H1 (cell line): ENCODE measurements around the gene SLC1A4. TPM values are rescaled to one million over a fixed set of nuclear protein-coding genes. Genes with fewer than 3 reads are reported as not detected.

Experiments
- CTCF ChIA-PET: fragments of 300-600 bp; sonication (Branson Sonifier 250); formaldehyde crosslinking; loops from one replicate; lab custom pipeline; 2021; ENCODE audit not compliant: partially characterized antibody; lab: Charles Lee
- POLR2A ChIA-PET: fragments of 300-600 bp; sonication (Branson Sonifier 250); formaldehyde crosslinking; loops from one replicate; lab custom pipeline; 2021; ENCODE audit warnings: inconsistent platforms; ENCODE audit not compliant: partially characterized antibody; lab: Charles Lee
- DNase-seq, 2 experiments: peaks; one replicate each; pipeline versions ENCODE4 v3.0.0 to v3.0.0-alpha.2; 2010 to 2022; ENCODE audit warnings: low spot score in 2 of 2, low read depth in 1 of 2, mixed read lengths in 1 of 2
- FAIRE-seq: peaks from 2 replicates; lab custom pipeline; 2011; peaks lifted over from hg19 to GRCh38; lab: Jason Lieb, UNC
- H2AFZ ChIP-seq: 2 replicates; pipeline ENCODE4 v1.8.1; 2012; ENCODE audit warnings: low read length, inconsistent platforms
- H2AK5ac ChIP-seq: 2 replicates; pipeline ENCODE4 v1.6.1; 2013; ENCODE audit warnings: low read depth, low read length
- H2BK120ac ChIP-seq: replicated peaks from 2 replicates; pipeline ENCODE3; 2013; ENCODE audit warnings: low read depth, low read length, inconsistent platforms
- H2BK12ac ChIP-seq: 2 replicates; pipeline ENCODE4 v1.6.1; 2013; ENCODE audit warnings: low read depth, low read length
- H2BK15ac ChIP-seq: 2 replicates; pipeline ENCODE4 v1.6.1; 2013; ENCODE audit warnings: low read length
- H2BK20ac ChIP-seq: 2 replicates; pipeline ENCODE4 v1.6.1; 2013; ENCODE audit warnings: low read length
- H2BK5ac ChIP-seq: 2 replicates; pipeline ENCODE4 v1.6.1; 2013; ENCODE audit warnings: low read depth, low read length
- H3K14ac ChIP-seq: 2 replicates; pipeline ENCODE4 v1.6.1; 2013; ENCODE audit warnings: inconsistent platforms; ENCODE audit not compliant: insufficient read length
- H3K18ac ChIP-seq: 2 replicates; pipeline ENCODE4 v1.6.1; 2013; ENCODE audit warnings: low read length; ENCODE audit errors: extremely low read depth
- H3K23ac ChIP-seq: 2 replicates; pipeline ENCODE4 v1.6.1; 2013; ENCODE audit warnings: inconsistent platforms; ENCODE audit not compliant: insufficient read length
- H3K23me2 ChIP-seq: 2 replicates; pipeline ENCODE4 v1.6.1; 2013; ENCODE audit warnings: low read depth, low read length
- H3K27ac ChIP-seq: 2 replicates; pipeline ENCODE4 v1.6.1; 2011; ENCODE audit warnings: low read depth, low read length, inconsistent platforms
- H3K27me3 ChIP-seq, 4 experiments: replicated peaks in 1 of 4; 1 replicate in 1 of 4; 2 replicates in 3 of 4; pipeline versions ENCODE4 v1.6.1 to v1.8.1; 2011 to 2013; ENCODE audit warnings: low read length in 3 of 4, mild to moderate bottlenecking in 3 of 4, inconsistent platforms in 2 of 4, mixed read lengths in 2 of 4, moderate library complexity in 1 of 4; ENCODE audit not compliant: control insufficient read depth in 3 of 4, insufficient read depth in 3 of 4; ENCODE audit errors: extremely low read depth in 1 of 4
- H3K36me3 ChIP-seq, 4 experiments: 2 replicates each; pipeline versions ENCODE4 v1.6.1 to v1.8.1; 2011 to 2013; ENCODE audit warnings: mild to moderate bottlenecking in 4 of 4, low read length in 3 of 4, moderate library complexity in 2 of 4, control low read depth in 1 of 4, inconsistent platforms in 1 of 4; ENCODE audit not compliant: insufficient read depth in 4 of 4, control insufficient read depth in 2 of 4
- H3K4ac ChIP-seq: replicated peaks from 2 replicates; pipeline ENCODE3; 2013; ENCODE audit warnings: low read length, low read depth, mixed read lengths, inconsistent platforms; ENCODE audit not compliant: insufficient read length
- H3K4me1 ChIP-seq, 4 experiments: replicated peaks in 1 of 4; 1 replicate in 1 of 4; 2 replicates in 3 of 4; pipeline versions ENCODE4 v1.6.1 to v1.8.1; 2011 to 2013; ENCODE audit warnings: low read length in 3 of 4, inconsistent platforms in 2 of 4, mixed read lengths in 1 of 4; ENCODE audit not compliant: insufficient read depth in 4 of 4, control insufficient read depth in 3 of 4
- H3K4me2 ChIP-seq, 2 experiments: 2 replicates each; pipeline versions ENCODE4 v1.6.1 to v1.8.1; 2011 to 2013; ENCODE audit warnings: low read depth in 2 of 2, low read length in 2 of 2, control low read depth in 1 of 2, inconsistent platforms in 1 of 2, mild to moderate bottlenecking in 1 of 2; ENCODE audit not compliant: insufficient read depth in 1 of 2
- H3K4me3 ChIP-seq, 4 experiments: fragments of 200-600, 300-600 bp in 1 of 4; sonication (generic), shearing (Covaris generic), sonication (Bioruptor Twin) in 1 of 4; 2 replicates each; pipeline versions ENCODE4 v1.5.1 to v1.8.1; 2011 to 2016; ENCODE audit warnings: low read length in 4 of 4, low read depth in 3 of 4, control low read depth in 2 of 4, inconsistent platforms in 2 of 4, mild to moderate bottlenecking in 2 of 4, mixed read lengths in 1 of 4, moderate library complexity in 1 of 4; ENCODE audit not compliant: insufficient read depth in 2 of 4; ENCODE audit errors: extremely low read depth in 1 of 4
- H3K56ac ChIP-seq: replicated peaks from 2 replicates; pipeline ENCODE3; 2013; ENCODE audit warnings: low read depth, mild to moderate bottlenecking, mixed read lengths, low read length, inconsistent platforms; ENCODE audit not compliant: insufficient read length
- H3K79me1 ChIP-seq: 2 replicates; pipeline ENCODE4 v1.6.1; 2013; ENCODE audit warnings: low read depth, low read length, control low read depth
- H3K79me2 ChIP-seq, 2 experiments: 2 replicates each; pipeline versions ENCODE4 v1.6.1 to v1.8.1; 2012 to 2013; ENCODE audit warnings: low read length in 2 of 2, mild to moderate bottlenecking in 2 of 2, inconsistent platforms in 1 of 2; ENCODE audit not compliant: insufficient read depth in 2 of 2, control insufficient read depth in 1 of 2
- H3K9ac ChIP-seq, 4 experiments: replicated peaks in 1 of 4; 1 replicate in 1 of 4; 2 replicates in 3 of 4; pipeline versions ENCODE4 v1.6.1 to v1.8.1; 2011 to 2013; ENCODE audit warnings: low read depth in 3 of 4, low read length in 3 of 4, control low read depth in 2 of 4, mild to moderate bottlenecking in 2 of 4, moderate library complexity in 2 of 4, inconsistent platforms in 1 of 4; ENCODE audit errors: extremely low read depth in 1 of 4
- H3K9me3 ChIP-seq, 2 experiments: 2 replicates each; pipeline versions ENCODE4 v1.6.1 to v1.8.1; 2012 to 2013; ENCODE audit warnings: mild to moderate bottlenecking in 2 of 2, moderate library complexity in 2 of 2, control low read depth in 1 of 2, inconsistent platforms in 1 of 2, low read depth in 1 of 2, low read length in 1 of 2, mixed read lengths in 1 of 2; ENCODE audit not compliant: insufficient read depth in 2 of 2
- H4K20me1 ChIP-seq, 2 experiments: replicated peaks in 1 of 2; 2 replicates each; pipeline versions ENCODE3 to v1.8.1; 2011 to 2013; ENCODE audit warnings: inconsistent platforms in 2 of 2, low read length in 2 of 2, mild to moderate bottlenecking in 1 of 2; ENCODE audit not compliant: insufficient read depth in 2 of 2, control insufficient read depth in 1 of 2
- H4K5ac ChIP-seq: 2 replicates; pipeline ENCODE4 v1.6.1; 2013; ENCODE audit warnings: low read length, low read depth, mixed read lengths, inconsistent platforms; ENCODE audit not compliant: insufficient read length
- H4K8ac ChIP-seq: 2 replicates; pipeline ENCODE4 v1.8.0; 2013; ENCODE audit warnings: mild to moderate bottlenecking, moderate library complexity, low read length, inconsistent platforms; ENCODE audit not compliant: insufficient read depth; ENCODE audit errors: extremely low read depth
- H4K91ac ChIP-seq: replicated peaks from 2 replicates; pipeline ENCODE3; 2013; ENCODE audit warnings: low read length, mixed read lengths, inconsistent platforms; ENCODE audit not compliant: insufficient read length
- CREB1 ChIP-seq: IDR thresholded peaks from 2 replicates; pipeline ENCODE4 v1.6.1; 2012; ENCODE audit warnings: inconsistent platforms
- EGR1 ChIP-seq: IDR thresholded peaks from 2 replicates; pipeline ENCODE4 v1.6.1; 2011; ENCODE audit warnings: low read depth, low read length, borderline replicate concordance
- EZH2 ChIP-seq: fragments of 200-600 bp; sonication (generic); IDR thresholded peaks from 2 replicates; pipeline ENCODE4 v1.7.1; 2012; ENCODE audit warnings: low read depth, mild to moderate bottlenecking, moderate library complexity, low read length, inconsistent platforms; ENCODE audit not compliant: severe bottlenecking
- GABPA ChIP-seq: IDR thresholded peaks from 2 replicates; pipeline ENCODE4 v1.6.1; 2011; ENCODE audit warnings: mild to moderate bottlenecking, low read length, moderate library complexity, borderline replicate concordance; ENCODE audit not compliant: insufficient read depth
- JUND ChIP-seq: IDR thresholded peaks from 2 replicates; pipeline ENCODE4 v1.6.1; 2011; ENCODE audit warnings: mild to moderate bottlenecking, improper control_type of control experiment, low read length
- MAFK ChIP-seq: IDR thresholded peaks from 2 replicates; pipeline ENCODE4 v1.6.1; 2012; ENCODE audit warnings: low read depth, mild to moderate bottlenecking, improper control_type of control experiment, low read length
- NANOG ChIP-seq: IDR thresholded peaks from 2 replicates; pipeline ENCODE4 v1.6.1; 2011; ENCODE audit warnings: low read length, low read depth, mild to moderate bottlenecking, inconsistent platforms; ENCODE audit not compliant: insufficient read depth, poor library complexity, severe bottlenecking
- PHF8 ChIP-seq: fragments of 200-600 bp; sonication (generic); conservative IDR thresholded peaks from 2 replicates; pipeline ENCODE4 v1.7.1; 2012; ENCODE audit warnings: low read depth, mild to moderate bottlenecking, inconsistent platforms, low read length, moderate library complexity
- POLR2A ChIP-seq, 2 experiments: IDR thresholded peaks; 1 replicate in 1 of 2; 2 replicates in 1 of 2; pipeline ENCODE4 v1.6.1; 2011; ENCODE audit warnings: low read depth in 2 of 2, low read length in 2 of 2, mild to moderate bottlenecking in 2 of 2; ENCODE audit errors: control extremely low read depth in 1 of 2
- POLR2AphosphoS5 ChIP-seq: IDR thresholded peaks from 2 replicates; pipeline ENCODE4 v1.6.1; 2011; ENCODE audit warnings: low read depth, low read length
- SP2 ChIP-seq: IDR thresholded peaks from 2 replicates; pipeline ENCODE4 v1.6.1; 2012; ENCODE audit warnings: mild to moderate bottlenecking, low read length, inconsistent platforms
- TAF7 ChIP-seq: optimal IDR thresholded peaks from 2 replicates; pipeline ENCODE3; 2011; ENCODE audit warnings: low read depth, mild to moderate bottlenecking, inconsistent platforms, low read length, moderate library complexity, borderline replicate concordance
- TCF12 ChIP-seq: IDR thresholded peaks from 2 replicates; pipeline ENCODE4 v1.6.1; 2011; ENCODE audit warnings: low read depth, mild to moderate bottlenecking, low read length
- TEAD4 ChIP-seq: IDR thresholded peaks from 2 replicates; pipeline ENCODE4 v1.6.1; 2012; ENCODE audit warnings: low read depth, low read length, inconsistent platforms, mixed read lengths
- ZNF274 ChIP-seq: IDR thresholded peaks from 2 replicates; pipeline ENCODE4 v1.7.0; 2012; ENCODE audit warnings: low read length, borderline replicate concordance; ENCODE audit errors: extremely low read depth
- whole genome bisulfite sequencing, 2 experiments: shearing (Covaris generic) in 1 of 2; methylation state at CpG; one replicate each; pipeline versions ENCODE4 v1.1.6 to v1.1.7; 2013 to 2015; ENCODE audit warnings: low lambda C conversion rate in 2 of 2, mixed read lengths in 2 of 2, inconsistent platforms in 1 of 2, low coverage in 1 of 2, missing lambda C conversion rate in 1 of 2; ENCODE audit not compliant: insufficient replicate concordance in 2 of 2, insufficient coverage in 1 of 2, insufficient read length in 1 of 2; ENCODE audit errors: extremely low coverage in 1 of 2, missing lambda C conversion rate in 1 of 2; 5-methylcytosine and 5-hydroxymethylcytosine counted together
- polyA plus RNA-seq, 7 experiments: library from polyadenylated mRNA; depleted of rRNA in 3 of 7; stranded (reverse) in 5 of 7; unstranded in 2 of 7; fragments of >200 nt in 5 of 7; fragments of 200-250 nt in 2 of 7; gene quantifications; 1 replicate in 5 of 7; 2 replicates in 1 of 7; 4 replicates in 1 of 7; pipeline versions ENCODE4 v1.2.1 to v1.2.3, GENCODE V29; 2011 to 2013; ENCODE audit warnings: missing spikeins in 2 of 7, mixed read lengths in 2 of 7
- total RNA-seq: library from RNA; stranded (reverse); fragmentation: NEBNext Ultra II Directional; extraction: Animal tissue kit (Norgen Biotek cat#: 25700); gene quantifications from 2 replicates; pipeline ENCODE4 v1.2.1, GENCODE V29; 2021

Gene SLC1A4
- total and polyA plus RNA-seq, 2 of the 8 experiments (the other 6 are each of a cell fraction or from before 2014, with no cell fraction given), result 0.44 to 0.86 TPM

- Histone ChIP-seq H3K79me1 (no peaks in the 10 kb centered on the region), H3K23ac (no peak overlapping the region), H2AK5ac (no peak overlapping the region), H3K4ac (no peak overlapping the region), H3K56ac (no peak overlapping the region), H3K4me2 (no peak overlapping the region), H3K36me3 (no peaks in the 10 kb centered on the region), H3K9me3 (no peaks in the 10 kb centered on the region), H3K18ac (no peak overlapping the region), H4K5ac (no peak overlapping the region), H3K27ac (no peak overlapping the region), H2AFZ (no peak overlapping the region), H3K4me1 (no peaks in the 10 kb centered on the region; a peak in 2 of 7 replicates), H3K27me3 (no peaks in the 10 kb centered on the region), H3K9ac (no peak overlapping the region), H3K23me2 (no peaks in the 10 kb centered on the region), H2BK12ac (no peak overlapping the region), H3K14ac (no peak overlapping the region), H2BK15ac (no peak overlapping the region), H2BK120ac (no peak overlapping the region), H4K91ac (no peak overlapping the region), H3K4me3 (no peak overlapping the region), H3K79me2 (no peaks in the 10 kb centered on the region), H2BK20ac (no peak overlapping the region), H2BK5ac (no peak overlapping the region), H4K8ac (no peak overlapping the region), H4K20me1 (peaks cover 0 to 2% of the 10 kb centered on the region in 2 experiments)
- no peak for TF ChIP-seq NANOG
- no peak for TF ChIP-seq TAF7
- no peak for TF ChIP-seq TCF12
- no peak for TF ChIP-seq TEAD4
- TF ChIP-seq CREB1, result no peak
- TF ChIP-seq EGR1, result no peak
- TF ChIP-seq SP2, result no peak
- TF ChIP-seq GABPA, result no peak
- no peak for TF ChIP-seq POLR2AphosphoS5
- TF ChIP-seq MAFK, result no peak
- TF ChIP-seq EZH2, result no peak
- no peak for TF ChIP-seq POLR2A (IDR thresholded peaks at IDR 0.05; ENCODE audit: control extremely low read depth in 1 of 2, low read depth in 2 of 2, low read length in 2 of 2)
- no peak for TF ChIP-seq PHF8
- TF ChIP-seq ZNF274, result no peak
- TF ChIP-seq JUND, result no peak
- POLR2A ChIA-PET, result interaction anchor here (1.3 kb wide), 1 partner anchor 9 kb away, joined by 3 read pairs; no protein-coding TSS in a partner anchor
- DNase-seq, result no peak
- no peak for FAIRE-seq
- CTCF ChIA-PET, result interaction anchor here (0.6 to 1.1 kb wide), 3 partner anchors 9 to 49 kb away, joined by 3 read pairs; no protein-coding TSS in a partner anchor
- 94% methylated on average over 5 of the region's 5 CpGs; no CpG with 5 or more reads in 1 of the 2 experiments for WGBS, 2 experiments
Measured at GRCh38 chr2:64972426-64972825, 16.8 kb upstream of the SLC1A4 start.
